D721Med (cell line): ENCODE results near the gene WDR27.
"Not testable (repeated sequence)": the region's sequence is repeated elsewhere in the genome, so short reads cannot be mapped to it uniquely, and the experiment has no call there.

Source experiments
- DNase-seq: peaks from one replicate; pipeline ENCODE4 v3.0.0; 2011; ENCODE audit warnings: low spot score; ENCODE audit not compliant: insufficient read length
- FAIRE-seq: peaks from 2 replicates; lab custom pipeline; 2011; peaks lifted over from hg19 to GRCh38; lab: Jason Lieb, UNC
- CTCF ChIP-seq: IDR thresholded peaks from 2 replicates; pipeline ENCODE4 v1.5.1; 2012; ENCODE audit warnings: mild to moderate bottlenecking, control low read depth; ENCODE audit not compliant: insufficient read depth; ENCODE audit errors: missing control alignments

Gene WDR27

GRCh38 chr6:169450097-169450496, 251.7 kb downstream of the WDR27 start:
- DNase-seq (no peak), FAIRE-seq (no peak)
- no peak for TF ChIP-seq CTCF

- DNase-seq = no peak
- no peak for FAIRE-seq
- no peak for TF ChIP-seq CTCF
Observed at GRCh38 chr6:169449221-169449620, 252.6 kb downstream of the WDR27 start.

GRCh38 chr6:169445661-169446581, 255.9 kb downstream of the WDR27 start:
- TF ChIP-seq CTCF = no peak
- DNase-seq (no peak), FAIRE-seq (no peak)

- DNase-seq (no peak), FAIRE-seq (no peak)
- no peak for TF ChIP-seq CTCF
Observed at GRCh38 chr6:169445227-169445626, 256.6 kb downstream of the WDR27 start.

GRCh38 chr6:169441292-169441691, 260.5 kb downstream of the WDR27 start:
- no peak for FAIRE-seq
- TF ChIP-seq CTCF = no peak
- DNase-seq = no peak

- no peak for FAIRE-seq
- TF ChIP-seq CTCF = no peak
- no peak for DNase-seq
Observed at GRCh38 chr6:169439710-169440109, 262.1 kb downstream of the WDR27 start.

GRCh38 chr6:169434554-169434953, 267.3 kb downstream of the WDR27 start:
- not testable (repeated sequence) for FAIRE-seq, DNase-seq
